ENCODE data around the gene KCNK6.

KCNK6 gene

DNA sequence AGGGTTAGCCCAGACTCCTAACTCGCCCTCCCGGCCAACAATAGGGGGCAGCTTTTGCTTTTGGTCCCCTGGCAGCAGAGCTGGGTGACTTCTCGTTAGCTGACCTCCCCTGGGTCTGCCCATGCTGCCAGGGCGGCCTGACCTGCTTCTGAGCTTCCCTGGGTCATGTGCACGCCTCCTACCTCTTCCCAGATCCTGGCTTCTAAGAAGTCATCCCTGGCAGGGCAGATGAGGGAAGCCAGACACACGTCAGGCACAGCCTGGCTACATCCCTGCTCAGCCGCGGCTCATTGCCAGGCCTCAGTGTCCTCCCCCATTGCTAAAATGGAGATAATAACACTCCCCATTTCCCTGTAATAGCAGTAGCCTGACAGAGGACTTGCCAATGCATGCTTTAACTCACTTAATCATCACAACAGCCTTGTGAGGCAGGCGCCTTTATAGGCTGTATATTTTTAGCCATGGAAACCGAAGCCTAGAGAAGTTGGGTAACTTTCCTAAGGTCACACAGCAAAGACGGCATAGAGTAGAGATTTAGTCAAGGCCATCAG is 2.1 kb downstream of the KCNK6 start:
- in situ Hi-C loops (cut with MboI; ENCODE audit: low sequenced_read_pairs), result no loop called here

DNA sequence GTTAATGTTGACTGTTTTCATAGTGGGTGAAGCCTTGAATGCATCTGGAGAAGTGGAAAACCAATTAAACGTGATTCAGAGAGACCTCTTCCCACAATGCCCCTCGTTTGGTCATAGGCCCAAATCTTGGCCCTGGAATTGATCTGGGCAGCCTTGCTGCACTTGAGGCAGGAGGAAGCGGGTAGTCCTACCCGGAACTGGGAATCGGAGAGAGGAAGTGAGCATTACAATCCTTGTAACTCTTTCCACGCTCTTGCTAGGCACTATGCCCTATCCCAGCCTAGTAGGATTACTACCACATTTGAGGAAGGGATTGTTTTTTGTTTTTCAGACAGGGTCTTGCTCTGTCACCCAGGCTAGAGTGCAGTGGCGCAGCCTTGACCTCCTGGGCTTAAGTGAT is 3.6 kb downstream of the KCNK6 start:
- in situ Hi-C loops (cut with MboI; ENCODE audit: low sequenced_read_pairs), result no loop called here

DNA sequence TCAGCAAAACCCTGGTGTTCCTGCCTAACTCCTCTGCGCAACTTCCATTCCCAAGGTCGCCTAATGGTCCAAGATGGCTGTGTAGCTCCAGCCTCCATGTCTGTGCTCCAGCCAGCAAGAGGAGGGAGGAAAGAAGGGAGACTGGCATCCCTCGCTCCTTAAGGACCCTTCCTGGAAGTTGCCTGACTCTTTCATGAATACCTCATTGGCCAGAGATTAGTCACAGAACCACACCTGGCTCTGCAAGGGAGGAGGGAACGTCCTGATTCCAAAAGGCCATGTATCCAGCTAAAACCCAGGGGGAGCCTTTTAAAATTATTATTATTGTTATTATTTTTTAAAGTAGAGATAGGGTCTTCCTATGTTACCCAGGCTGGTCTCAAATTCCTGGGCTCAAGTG is 4.8 kb downstream of the KCNK6 start:
- in situ Hi-C loops (cut with MboI; ENCODE audit: low sequenced_read_pairs), result no loop called here

DNA sequence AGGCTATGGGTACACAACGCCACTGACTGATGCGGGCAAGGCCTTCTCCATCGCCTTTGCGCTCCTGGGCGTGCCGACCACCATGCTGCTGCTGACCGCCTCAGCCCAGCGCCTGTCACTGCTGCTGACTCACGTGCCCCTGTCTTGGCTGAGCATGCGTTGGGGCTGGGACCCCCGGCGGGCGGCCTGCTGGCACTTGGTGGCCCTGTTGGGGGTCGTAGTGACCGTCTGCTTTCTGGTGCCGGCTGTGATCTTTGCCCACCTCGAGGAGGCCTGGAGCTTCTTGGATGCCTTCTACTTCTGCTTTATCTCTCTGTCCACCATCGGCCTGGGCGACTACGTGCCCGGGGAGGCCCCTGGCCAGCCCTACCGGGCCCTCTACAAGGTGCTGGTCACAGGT is 6.9 kb downstream of the KCNK6 start:
- in situ Hi-C loops (cut with MboI; ENCODE audit: low sequenced_read_pairs), result loop anchor here (25.0 kb wide), 1 partner anchor 414 kb away; the partner anchor contains the start of genes SIPA1L3 and WDR87

DNA sequence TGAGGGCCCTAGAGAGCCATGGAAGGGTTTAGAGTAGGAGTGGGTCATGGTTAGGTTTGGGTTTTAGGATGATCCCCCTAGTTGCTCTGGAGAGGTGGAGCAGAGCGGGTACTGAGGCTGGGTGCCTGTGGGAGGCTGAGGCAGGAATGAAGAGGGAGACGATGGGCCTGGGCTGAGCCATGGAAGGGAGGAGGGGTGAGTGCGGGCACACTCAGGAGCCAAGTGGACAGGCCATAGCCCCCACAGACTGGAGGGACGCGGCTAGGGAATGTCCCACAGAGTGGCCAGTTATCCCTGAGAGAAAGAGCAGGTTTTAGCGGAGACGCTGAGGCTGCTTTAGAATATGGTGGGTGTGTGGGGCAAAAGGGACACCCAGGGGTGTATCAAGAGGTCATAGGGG is 10.0 kb downstream of the KCNK6 start:
- in situ Hi-C loops (cut with MboI; ENCODE audit: low sequenced_read_pairs), result loop anchor here (5.0 to 25.0 kb wide), 2 partner anchors 82 to 417 kb away; partner anchors contain the start of genes SIPA1L3 and WDR87

DNA sequence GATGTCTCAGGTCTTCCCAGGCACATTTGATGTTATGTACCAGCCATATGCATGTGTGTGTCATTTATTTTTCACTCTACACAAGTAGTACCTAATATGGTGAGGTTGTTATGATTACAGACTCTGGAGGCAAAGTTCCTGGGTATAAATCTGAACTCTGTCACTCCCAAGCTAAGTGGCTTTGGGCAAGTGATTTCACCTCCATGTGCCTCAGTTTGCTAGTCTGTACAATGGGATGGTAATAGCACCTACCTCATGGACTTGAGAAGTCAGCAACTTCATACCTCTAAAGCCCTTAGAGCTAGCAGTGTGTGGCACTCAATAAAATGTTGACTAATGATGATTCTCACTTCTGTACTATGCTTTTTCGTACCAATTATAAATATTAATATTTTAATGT is 12.1 kb downstream of the KCNK6 start:
- in situ Hi-C loops (cut with MboI; ENCODE audit: low sequenced_read_pairs), result loop anchor here (5.0 to 25.0 kb wide), 2 partner anchors 84 to 419 kb away; partner anchors contain the start of genes SIPA1L3 and WDR87

DNA sequence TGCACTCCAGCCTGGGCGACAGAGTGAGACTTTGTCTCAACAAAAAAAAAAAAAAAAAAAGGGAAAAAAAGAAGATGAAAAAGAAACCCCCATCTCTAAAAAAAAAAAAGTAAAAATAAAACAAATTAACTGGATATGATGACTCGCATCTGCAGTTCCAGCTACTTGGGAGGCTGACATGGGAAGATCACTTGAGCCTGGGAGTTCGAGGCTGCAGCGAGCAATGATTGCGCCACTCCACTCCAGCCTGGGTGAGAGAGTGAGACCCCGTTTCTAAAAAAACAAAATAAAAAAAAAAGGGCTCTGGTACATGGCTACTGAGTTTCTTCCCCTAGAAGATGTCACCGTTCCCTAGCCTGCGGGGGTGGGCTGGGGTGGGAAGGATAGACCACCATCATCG is 13.6 kb downstream of the KCNK6 start:
- in situ Hi-C loops (cut with MboI; ENCODE audit: low sequenced_read_pairs), result loop anchor here (5.0 to 25.0 kb wide), 2 partner anchors 86 to 421 kb away; partner anchors contain the start of genes SIPA1L3 and WDR87

DNA sequence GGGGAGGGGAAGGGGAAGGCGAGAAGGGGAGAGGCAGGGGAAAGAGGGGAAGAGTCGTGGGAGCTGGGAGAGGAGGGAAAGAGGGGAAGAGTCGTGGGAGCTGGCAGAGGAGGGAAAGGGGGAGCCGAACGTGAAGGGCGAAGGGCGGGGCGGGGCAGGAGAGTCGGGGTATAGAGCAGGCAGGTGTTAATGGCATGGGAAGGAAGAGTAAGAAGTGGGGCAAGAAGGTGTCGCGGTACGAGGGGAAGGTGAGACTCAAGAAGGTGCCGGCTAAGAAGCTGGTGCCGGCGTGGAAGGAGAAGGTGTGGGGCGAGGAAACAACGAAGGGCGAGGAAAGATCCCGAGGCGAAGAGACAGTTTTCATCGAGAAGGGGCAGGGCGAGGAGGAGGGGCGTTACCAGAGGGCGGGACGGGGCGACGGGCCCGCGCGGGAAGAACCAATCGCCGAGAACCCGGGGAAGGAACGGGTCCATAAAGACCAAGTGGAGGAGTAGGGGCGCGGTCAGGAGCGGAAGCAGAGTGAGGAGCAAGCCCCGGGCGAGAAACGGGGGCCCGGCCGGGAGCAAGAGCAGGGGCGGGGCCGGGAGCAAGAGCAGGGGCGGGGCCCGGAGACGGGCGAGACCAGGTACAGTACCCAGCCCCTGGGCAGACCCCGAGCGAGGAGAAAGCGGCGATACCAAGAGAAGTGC is 16.4 kb downstream of the KCNK6 start:
- in situ Hi-C loops (cut with MboI; ENCODE audit: low sequenced_read_pairs), result loop anchor here (25.0 kb wide), 1 partner anchor 424 kb away; the partner anchor contains the start of genes SIPA1L3 and WDR87

DNA sequence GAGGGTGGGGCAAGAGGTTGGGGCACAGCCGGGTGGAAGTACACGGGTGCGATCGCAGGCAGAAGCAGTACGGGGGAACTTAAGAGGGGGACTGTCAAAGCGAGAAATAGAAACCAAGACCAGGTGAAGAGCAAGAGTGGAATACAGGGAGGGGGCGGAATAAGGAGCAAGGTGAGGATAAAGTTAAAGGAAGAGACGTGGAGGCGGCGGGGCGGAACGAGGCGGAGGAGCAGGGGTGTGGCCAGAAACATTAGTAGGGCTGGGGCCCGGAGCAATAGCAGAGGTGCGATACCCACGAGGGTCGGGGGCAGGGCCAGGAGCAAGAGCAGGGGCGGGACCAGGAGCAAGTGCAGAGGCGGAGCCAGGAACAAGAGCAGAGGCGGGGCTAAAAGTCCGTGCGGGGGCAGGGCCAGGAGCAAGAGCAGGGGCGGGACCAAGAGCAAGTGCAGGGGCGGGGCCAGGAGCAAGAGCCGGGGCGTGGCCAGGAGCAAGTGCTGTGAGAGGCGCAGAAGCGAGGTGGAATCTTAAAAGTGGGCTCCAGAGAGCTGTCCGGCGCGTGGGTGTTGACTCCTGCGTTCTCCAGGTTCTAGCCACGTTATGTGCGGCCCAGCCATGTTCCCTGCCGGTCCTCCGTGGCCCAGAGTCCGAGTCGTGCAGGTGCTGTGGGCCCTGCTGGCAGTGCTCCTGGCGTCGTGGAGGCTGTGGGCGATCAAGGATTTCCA is 17.2 kb downstream of the KCNK6 start:
- in situ Hi-C loops (cut with MboI; ENCODE audit: low sequenced_read_pairs), result loop anchor here (25.0 kb wide), 1 partner anchor 424 kb away; the partner anchor contains the start of genes SIPA1L3 and WDR87

DNA sequence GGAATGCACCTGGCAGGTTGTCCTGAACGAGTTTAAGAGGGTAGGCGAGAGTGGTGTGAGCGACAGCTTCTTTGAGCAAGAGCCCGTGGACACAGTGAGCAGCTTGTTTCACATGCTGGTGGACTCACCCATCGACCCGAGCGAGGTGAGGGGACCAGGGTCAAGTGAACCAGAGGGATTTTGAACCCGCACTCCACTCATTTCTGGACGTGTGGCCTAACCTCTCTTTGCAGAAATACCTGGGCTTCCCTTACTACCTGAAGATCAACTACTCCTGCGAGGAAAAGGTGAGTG is 17.7 kb downstream of the KCNK6 start:
- in situ Hi-C loops (cut with MboI; ENCODE audit: low sequenced_read_pairs), result loop anchor here (25.0 kb wide), 1 partner anchor 425 kb away; the partner anchor contains the start of genes SIPA1L3 and WDR87

DNA sequence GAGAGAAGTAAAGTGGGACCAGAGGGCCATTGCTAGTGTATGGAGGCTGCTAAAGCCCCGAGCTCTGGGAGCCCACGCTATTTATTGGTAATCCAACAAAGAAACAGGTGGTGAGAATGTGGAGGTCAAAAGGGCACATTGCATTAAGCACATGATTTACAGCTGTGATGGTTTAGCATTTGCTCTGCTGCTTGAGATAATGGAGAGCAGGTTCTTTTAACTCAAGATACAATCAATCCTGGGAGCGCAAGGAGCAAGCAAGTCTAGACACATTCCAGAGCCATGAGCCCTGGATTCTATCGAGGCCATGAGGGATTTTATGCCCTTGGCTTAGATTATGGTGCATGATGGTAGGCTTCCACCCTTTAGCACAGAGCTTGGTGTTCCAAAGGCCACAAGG is 19.4 kb downstream of the KCNK6 start:
- in situ Hi-C loops (cut with MboI; ENCODE audit: low sequenced_read_pairs), result loop anchor here (25.0 kb wide), 1 partner anchor 427 kb away; the partner anchor contains the start of genes SIPA1L3 and WDR87

DNA sequence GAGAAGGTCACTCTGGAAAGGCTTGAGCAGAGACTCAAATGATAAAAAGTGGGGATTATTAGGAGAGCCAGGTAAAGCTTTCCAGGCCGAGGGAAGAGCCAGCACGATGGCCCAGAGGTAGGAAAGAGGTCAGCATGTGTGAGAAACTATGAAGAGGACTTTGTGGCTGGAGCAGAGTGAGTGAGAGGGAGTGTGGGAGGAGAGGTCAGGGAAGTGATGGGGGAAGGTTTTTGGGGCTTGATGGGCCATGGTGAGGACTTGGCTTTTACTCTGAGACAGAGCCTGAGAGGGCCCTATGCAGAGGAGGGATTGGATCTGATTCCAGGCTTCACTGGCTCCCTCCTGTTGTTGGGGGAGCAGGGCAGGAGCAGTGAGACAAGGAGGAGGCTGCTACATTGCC is 21.3 kb downstream of the KCNK6 start:
- in situ Hi-C loops (cut with MboI; ENCODE audit: low sequenced_read_pairs), result loop anchor here (25.0 kb wide), 1 partner anchor 429 kb away; the partner anchor contains the start of genes SIPA1L3 and WDR87

DNA sequence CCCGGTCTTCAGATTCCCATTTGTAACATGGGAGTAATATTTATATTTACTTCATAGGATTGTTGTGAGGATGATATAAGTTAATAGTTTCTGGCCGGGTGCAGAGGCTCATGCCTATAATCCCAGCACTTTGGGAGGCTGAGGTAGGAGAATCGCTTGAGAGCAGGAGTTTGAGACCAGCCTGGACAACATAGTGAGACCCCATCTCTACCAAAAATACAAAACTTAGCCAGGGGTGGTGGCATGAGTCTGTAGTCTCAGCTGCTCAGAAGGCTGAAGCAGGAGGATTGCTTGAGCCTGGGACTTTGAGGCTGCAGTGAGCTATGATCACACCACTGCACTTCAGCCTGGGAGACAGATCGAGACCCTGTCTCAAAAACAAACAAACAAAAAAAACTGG is 27.2 kb downstream of the KCNK6 start:
- in situ Hi-C loops (cut with MboI; ENCODE audit: low sequenced_read_pairs), result loop anchor here (25.0 kb wide), 1 partner anchor 435 kb away; the partner anchor contains the start of genes SIPA1L3 and WDR87

DNA sequence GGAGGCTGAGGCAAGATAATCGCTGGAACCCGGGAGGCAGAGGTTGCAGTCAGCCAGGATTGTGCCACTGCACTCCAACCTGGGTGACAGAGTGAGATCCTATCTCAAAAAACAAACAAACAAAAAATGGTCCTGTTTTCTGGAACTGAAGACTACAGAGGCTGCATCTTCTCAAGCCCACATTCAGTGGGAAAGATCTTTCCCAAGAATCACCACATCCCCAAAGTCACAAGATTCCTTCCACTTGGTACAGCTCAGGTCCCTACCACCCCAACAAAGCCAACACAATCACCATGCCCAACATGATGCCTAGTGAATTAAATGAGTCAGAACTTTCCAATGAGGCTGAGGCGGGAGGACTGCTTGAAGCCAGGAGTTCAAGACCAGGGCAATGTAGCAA is 31.2 kb downstream of the KCNK6 start:
- in situ Hi-C loops (cut with MboI; ENCODE audit: low sequenced_read_pairs), result no loop called here

DNA sequence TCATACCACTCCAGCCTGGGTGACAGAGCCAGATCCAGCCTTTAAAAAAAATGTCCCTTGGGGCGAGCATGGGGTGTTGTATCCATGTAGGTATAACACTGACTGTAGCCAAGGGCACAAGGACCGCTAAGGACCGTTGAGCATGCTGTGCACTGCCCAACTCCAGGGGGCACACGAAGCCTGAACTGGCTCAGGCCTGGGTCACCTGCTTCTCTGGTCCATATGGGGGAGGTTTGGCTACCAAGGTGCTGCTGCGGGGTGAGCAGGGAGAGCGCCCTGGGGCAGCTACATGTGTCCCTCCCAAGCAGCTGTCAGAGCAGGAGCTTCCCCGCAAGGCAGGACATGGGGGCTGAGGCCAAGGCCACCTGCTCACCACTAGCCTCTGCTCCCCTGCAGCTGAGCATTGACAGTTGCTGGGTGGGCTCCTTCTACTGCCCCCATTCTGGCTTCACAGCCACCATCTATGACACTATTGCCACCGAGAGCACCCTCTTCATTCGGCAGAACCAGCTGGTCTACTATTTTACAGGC is 32.3 kb downstream of the KCNK6 start:
- in situ Hi-C loops (cut with MboI; ENCODE audit: low sequenced_read_pairs), result no loop called here

DNA sequence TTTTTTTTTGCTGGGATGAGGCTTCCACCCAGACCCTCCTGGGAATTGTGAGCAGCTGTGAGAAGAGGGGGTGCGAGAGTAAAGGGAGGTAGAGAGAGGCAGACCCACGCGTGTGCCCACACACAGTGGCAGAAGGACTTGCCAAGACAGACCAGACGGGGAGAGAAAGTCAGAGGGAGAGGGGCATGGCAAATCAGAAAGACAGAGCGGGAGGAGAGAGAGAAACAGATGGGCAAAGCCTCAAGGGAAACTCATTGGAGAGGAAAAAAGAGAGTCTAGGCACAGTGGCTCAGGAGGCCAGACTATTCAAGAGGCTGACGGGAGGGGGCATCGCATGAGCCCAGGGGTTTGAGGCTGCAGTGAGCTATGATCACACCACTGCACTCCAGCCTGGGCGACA is 33.0 kb downstream of the KCNK6 start:
- in situ Hi-C loops (cut with MboI; ENCODE audit: low sequenced_read_pairs), result no loop called here

DNA sequence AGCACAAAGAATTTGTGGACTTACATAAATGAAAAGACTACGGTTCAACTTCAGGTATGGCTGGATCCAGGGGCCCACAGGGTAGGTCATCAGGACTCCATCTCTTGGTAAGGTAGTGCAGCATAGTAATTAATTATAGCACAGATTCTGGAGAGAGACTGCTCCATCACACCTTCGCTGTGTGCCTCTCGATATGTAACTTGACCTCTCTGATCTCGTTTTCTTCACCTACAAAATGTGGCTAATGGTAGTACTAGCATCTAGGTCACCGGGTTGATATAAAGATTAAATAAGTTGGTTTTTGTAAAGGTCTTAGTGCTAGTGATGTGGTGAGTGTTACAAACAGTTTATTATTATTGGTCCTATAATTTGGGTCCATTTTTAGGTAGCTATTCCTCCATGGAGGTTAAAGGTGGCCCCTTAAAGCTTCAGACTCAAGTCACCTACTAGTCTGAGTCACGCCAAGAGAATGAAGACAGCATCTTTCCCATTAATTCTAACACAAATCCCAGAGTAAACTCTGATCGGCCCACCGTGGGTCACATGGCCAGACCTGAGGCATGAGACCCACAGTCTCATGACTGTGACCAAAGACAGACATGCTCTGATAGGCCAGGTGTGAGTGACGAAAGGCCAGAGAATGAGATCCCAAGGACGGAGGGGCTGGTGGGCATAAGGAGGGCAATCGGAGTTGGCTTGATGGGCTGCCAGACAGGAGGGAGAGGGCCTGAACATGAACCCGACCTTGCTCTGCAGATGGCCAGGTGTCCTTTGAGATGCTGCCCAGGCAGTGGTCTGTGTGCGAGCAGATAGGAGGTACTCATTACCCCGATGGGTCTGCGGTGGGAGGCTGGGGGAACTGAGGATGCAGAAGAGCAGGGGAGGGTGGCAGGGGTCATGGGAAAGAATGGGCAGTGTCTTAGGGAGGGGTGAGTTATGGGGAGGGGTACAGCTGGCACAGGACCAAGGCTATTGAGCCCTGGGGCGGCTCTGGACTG is 36.4 kb downstream of the KCNK6 start:
- in situ Hi-C loops (cut with MboI; ENCODE audit: low sequenced_read_pairs), result no loop called here

DNA sequence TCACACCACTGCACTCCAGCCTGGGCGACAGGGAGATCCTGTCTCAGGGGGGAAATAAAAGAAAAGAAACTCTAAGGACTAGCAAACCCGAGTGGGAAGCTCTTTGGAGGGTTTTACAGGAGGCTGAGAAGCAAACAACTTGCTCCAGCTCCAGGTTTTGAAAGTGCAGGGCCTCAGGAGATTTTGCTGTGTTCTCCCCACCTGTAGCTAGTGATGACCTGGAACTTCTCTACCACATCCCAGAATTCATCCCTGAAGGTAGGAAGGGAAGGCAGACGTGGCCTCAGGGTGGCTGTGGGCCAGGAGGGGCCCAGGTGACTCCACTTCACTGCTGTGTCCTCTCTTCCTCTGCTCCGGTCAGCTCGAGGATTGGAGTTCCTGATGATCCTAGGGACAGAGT is 38.4 kb downstream of the KCNK6 start:
- in situ Hi-C loops (cut with MboI; ENCODE audit: low sequenced_read_pairs), result no loop called here

DNA sequence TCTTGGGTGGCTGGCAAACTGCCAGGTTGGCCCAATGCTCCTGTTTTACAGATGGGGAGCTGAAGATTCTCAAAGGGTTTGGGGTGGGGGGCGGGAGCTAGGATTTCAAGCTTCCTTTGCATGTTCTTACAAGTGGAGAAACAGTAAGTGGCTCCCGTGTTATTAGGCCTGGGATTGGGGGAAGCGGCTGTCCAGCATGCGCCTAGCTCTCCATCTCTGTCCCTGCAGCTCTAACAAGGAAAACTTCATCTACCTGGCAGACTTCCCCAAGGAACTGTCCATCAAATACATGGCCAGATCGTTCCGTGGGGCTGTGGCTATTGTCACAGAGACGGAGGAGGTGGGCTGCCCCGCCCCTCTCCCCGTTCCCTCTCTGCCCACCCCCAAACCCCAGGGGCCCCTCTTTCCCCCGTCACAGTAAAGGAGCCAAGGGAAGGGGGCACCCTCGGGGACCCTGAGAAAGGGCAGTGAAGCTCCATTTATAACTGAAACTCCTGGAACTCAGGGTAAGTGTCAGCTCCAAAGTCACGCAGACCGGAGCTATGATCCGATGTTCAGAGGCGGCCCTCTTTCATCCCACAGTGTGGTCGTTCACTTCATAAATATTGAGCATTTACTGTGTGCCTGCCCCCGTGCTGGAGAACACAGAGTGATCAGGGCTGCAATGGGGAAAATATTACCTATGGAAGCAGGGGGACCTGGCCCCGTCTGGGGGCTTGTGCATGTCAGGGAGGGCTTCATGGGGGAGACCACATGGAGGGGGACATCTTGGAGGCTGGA is 39.8 kb downstream of the KCNK6 start:
- in situ Hi-C loops (cut with MboI; ENCODE audit: low sequenced_read_pairs), result no loop called here

All from HL-60/S4 treated with retinoic acid at 250 ng/mL for 4 days and 3 days (cell line).